SIG-M5 (cell line): Measurements from ENCODE around the gene SRPK2.
"Not testable (repeated sequence)": the region's sequence is repeated elsewhere in the genome, so short reads cannot be mapped to it uniquely, and the experiment has no call there.

ENCODE experiments used
- DNase-seq: peaks from one replicate; lab custom pipeline; 2025; lab: John Stamatoyannopoulos, UW

SRPK2 gene

GRCh38 chr7:105267244-105267643 lies 121.5 kb downstream of the SRPK2 start:
- DNase-seq: no peak

- no peak for DNase-seq
These were observed 124.0 kb downstream of the SRPK2 start for GRCh38 chr7:105264707-105265106.

- no peak for DNase-seq
These were observed 127.0 kb downstream of the SRPK2 start for GRCh38 chr7:105261689-105262088.

GRCh38 chr7:105260201-105260871 lies 128.4 kb downstream of the SRPK2 start:
- not testable (repeated sequence) for DNase-seq

DNA sequence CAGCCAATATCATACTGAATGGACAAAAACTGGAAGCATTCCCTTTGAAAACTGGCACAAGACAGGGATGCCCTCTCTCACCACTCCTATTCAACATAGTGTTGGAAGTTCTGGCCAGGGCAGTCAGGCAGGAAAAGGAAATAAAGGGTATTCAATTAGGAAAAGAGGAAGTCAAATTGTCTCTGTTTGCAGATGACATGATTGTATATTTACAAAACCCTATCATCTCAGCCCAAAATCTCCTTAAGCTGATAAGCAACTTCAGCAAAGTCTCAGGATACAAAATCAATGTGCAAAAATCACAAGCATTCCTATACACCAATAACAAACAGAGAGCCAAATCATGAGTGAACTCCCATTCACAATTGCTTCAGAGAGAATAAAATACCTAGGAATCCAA lies 129.8 kb downstream of the SRPK2 start:
- DNase-seq: not testable (repeated sequence)

DNA sequence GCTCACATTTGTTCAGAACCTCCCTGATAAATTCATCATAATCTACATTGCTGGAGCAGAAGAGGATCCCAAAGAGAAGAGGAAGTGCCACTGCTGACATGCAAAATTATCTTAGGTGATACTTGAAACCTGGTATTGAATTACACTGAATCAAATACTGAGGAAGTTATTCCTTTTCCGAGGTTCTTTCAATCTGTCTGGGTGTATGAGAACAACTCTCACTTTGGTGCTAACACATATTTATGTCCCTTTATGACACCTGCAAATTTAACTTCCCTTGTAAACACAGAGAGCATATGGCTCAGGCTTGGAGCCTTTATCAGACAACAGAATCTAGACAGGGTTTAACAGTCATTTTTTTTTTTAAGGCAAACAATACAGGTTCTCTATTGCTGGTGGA lies 131.4 kb downstream of the SRPK2 start:
- DNase-seq: no peak

GRCh38 chr7:105256761-105257231 lies 131.9 kb downstream of the SRPK2 start:
- no peak for DNase-seq

DNA sequence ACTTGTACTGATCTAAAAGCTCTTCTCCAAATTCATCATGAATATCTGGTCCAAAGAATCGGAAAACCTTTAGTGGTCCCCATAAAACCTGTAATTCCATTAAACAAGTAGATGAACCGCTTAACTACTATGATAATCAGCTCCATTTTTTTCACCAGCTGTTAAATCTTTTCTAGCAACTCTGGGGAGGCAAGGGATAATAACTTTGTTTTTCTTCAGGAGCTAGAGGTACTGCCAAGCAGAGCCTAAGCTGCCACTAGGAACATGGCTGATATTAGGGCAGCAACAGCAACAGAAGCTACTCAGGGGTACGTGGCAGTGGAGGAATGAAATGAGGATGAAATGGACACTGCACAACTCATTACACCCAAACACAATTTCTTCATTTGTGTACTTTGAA lies 138.0 kb downstream of the SRPK2 start:
- no peak for DNase-seq

DNA sequence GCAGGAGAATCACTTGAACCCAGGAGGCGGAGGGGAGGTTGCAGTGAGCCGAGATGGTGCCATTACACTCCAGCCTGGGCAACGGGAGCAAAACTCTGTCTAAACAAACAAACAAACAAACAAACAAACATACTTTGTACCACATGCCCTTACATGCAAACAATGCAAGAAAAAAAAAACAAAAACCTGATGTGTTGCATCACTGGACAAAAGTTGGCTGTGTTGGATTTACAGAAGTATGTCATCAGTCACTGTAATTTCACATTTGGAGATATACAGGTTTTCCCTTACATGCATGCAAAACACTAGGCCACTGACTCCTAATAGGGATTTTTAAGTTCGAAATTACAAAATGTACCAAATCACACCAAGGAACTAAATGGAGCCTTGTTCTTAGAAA lies 138.5 kb downstream of the SRPK2 start:
- DNase-seq: no peak

- DNase-seq: no peak
These were observed 139.5 kb downstream of the SRPK2 start for GRCh38 chr7:105249216-105249615.

DNA sequence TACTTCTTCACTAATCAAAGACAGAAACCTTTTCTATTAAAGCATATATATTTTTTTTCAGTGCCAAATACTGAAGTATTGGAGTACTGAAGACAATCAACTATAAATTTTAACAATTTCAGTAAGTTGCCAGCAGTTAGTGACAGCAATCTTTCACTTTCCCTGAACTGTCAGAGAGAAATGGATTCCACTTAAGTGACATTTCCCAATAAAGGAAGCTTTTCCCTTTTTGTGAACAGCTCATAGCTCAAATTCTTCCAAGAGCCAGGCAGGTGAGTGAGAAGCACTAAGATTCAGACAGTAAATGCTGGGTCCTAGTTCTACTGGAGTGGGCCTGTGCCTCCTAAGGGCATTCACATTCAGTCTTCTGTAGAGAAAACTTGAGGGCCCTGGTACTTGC lies 142.0 kb downstream of the SRPK2 start:
- DNase-seq: no peak

DNA sequence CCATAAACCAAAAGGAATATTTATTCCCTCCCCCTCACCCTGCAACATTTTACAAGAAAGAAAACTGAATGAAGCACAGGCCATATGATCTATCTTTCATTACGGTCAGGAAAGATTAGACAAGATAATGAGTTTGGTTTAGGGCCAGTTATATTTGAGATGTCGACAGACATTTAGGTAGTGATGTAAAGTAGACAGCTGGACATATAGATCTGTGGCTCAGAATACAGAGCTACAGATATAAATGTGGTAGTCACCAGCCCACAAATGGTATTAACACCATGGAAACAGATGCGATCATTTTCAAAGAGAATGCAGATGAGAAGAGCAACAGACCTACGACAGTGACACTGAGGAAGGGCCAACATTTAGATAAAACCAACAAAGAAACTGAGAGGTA lies 142.5 kb downstream of the SRPK2 start:
- no peak for DNase-seq

DNA sequence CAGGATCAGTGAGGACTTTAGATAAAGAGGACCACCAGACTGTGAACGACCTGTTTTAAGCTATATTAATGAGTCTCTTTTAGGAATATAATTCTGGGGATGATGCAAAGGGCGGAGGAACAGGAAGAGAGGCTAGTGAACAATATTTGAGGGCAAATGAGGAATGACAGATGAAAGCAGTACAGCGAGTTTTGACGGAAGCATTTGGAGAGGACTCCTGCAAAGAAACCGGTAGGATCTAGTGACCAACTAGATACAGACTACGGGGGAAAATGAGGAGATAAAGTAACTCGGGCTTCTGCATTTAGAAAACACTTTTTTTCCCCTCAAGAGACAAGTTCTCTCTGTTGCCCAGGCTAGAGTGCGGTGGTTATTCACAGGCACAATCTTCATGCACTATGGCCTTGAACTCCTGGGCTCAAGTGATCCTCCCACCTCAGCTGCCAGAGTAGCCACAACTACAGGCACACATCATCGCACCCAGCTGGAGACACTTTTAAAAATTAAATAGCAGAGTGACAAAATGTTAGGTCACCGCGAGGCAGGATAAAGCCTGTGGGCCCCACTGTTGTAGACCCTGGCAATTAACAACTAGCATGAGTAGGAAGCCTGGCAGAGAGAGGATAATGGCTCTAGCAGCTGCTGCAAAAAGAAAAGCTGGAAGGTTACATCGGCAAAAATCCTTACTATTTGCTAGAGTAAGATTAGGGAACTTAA lies 143.2 kb downstream of the SRPK2 start:
- no peak for DNase-seq

DNA sequence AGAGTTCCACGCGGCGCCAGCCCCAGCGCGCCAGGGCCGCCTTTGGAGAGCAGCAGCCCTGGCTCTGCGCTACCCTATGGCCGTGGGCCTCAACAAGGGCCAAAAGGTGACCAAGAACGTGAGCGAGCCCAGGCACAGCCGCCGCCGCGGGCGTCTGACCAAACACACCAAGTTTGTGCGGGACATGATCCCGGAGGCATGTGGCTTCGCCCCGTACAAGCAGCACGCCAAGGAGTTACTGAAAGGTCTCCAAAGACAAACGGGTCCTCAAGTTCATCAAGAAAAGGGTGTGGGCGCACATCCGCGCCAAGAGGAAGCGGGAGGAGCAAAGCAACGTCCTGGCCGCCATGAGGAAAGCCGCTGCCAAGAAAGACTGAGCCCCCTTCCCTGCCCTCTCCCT lies 144.1 kb downstream of the SRPK2 start:
- no peak for DNase-seq

DNA sequence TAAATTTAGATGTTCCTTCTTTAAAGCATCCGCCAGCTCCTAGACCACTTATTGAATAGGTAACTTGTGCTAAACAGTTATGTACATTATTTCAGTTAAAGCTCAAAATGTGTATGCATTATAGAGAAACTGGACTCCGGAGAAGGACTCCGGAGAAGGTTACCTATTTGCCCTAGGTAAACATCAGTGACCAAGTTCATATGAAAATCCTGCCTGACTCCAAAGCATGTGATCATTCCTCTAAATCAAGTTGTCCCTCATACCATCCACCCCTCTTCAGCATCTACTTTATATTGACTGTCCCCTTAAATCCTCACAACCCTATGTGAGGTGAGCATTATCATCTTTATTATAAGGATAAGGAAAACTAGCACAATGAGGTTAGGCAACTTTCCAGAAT lies 147.5 kb downstream of the SRPK2 start:
- no peak for DNase-seq

GRCh38 chr7:105238198-105238765 lies 150.4 kb downstream of the SRPK2 start:
- DNase-seq: no peak

GRCh38 chr7:105234886-105235285 lies 153.8 kb downstream of the SRPK2 start:
- DNase-seq: no peak

DNA sequence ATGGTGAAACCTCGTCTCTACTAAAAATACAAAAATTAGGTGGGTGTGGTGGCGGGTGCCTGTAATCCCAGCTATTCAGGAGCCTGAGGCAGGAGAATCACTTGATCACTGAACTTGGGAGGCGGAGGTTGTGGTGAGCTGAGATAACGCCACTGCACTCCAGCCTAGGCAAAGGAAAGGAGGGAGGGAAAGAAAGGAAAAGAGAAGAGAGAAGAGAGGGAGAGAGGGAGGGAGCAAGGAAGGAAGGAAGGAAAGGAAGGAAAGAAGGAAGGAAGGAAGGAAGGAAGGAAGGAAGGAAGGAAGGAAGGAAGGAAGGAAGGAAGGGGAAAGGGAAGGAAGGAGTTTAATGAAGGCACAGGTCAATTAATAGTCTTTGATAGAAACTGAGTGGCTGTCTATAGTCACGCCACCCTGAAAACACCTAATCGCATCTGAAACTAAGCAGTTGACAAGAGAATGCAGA lies 155.9 kb downstream of the SRPK2 start:
- DNase-seq: not testable (repeated sequence)

GRCh38 chr7:105230486-105230885 lies 158.2 kb downstream of the SRPK2 start:
- no peak for DNase-seq

GRCh38 chr7:105229641-105230040 lies 159.1 kb downstream of the SRPK2 start:
- no peak for DNase-seq

- DNase-seq: no peak
These were observed 160.2 kb downstream of the SRPK2 start for GRCh38 chr7:105228555-105228954.

DNA sequence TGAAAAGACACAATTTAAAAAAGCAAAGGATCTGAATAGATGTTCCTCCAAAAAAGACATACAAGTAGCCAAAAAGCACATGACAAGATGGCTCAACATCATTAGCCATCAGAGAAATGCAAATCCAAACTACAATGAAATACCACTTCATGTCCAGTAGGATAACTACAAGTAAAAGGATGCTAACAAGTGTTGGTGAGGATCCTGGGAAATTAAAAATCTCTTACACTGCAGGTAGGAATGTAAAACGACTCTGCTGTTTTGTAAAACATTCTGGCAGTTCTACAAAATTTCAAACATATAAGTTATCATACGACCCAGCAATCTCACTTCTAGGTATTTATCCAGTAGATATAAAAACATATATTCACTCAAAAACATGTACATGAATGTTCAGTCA lies 161.3 kb downstream of the SRPK2 start:
- DNase-seq: no peak
